GM12878 (cell line): ENCODE measurements around the gene POLR3E. TPM values are rescaled to one million over a fixed set of nuclear protein-coding genes. Genes with fewer than 3 reads are reported as not detected.

ENCODE experiments used
- ATAC-seq: fragments of 200-7000 bp; cut with Tn5 transposase; 3 replicates; pipeline ENCODE4 v1.9.1; 2020; ENCODE audit warnings: mild to moderate bottlenecking, moderate library complexity
- BruUV-seq: library from RNA; stranded (reverse); fragments of 400-500 nt; replicated peaks from 2 replicates; lab custom pipeline; 2021; lab: Mats Ljungman, UMichigan
- CTCF ChIA-PET: fragments of 300-600 bp; sonication (Branson Sonifier 250); formaldehyde crosslinking; extraction: SDS; loops from one replicate; lab custom pipeline; 2021; ENCODE audit warnings: inconsistent platforms; lab: Yijun Ruan, JAX
- POLR2A ChIA-PET: fragments of 350-600 bp; formaldehyde crosslinking; extraction: SDS; loops from one replicate; lab custom pipeline; 2021; ENCODE audit warnings: inconsistent platforms; lab: Charles Lee
- RAD21 ChIA-PET: fragments of 300-600 bp; sonication (Branson Sonifier 250); formaldehyde crosslinking; loops from one replicate; lab custom pipeline; 2023; ENCODE audit warnings: antibody characterized with exemption; ENCODE audit not compliant: unreplicated experiment; lab: Charles Lee
- SMC1A ChIA-PET: fragments of 300-600 bp; sonication (Branson Sonifier 250); formaldehyde crosslinking; loops from one replicate; lab custom pipeline; 2023; ENCODE audit not compliant: unreplicated experiment, uncharacterized antibody; lab: Charles Lee
- DNase-seq: peaks from one replicate; pipeline ENCODE4 v3.0.0-alpha.2; 2011; ENCODE audit warnings: low read depth, low spot score
- FAIRE-seq: peaks from 3 replicates; lab custom pipeline; 2011; peaks lifted over from hg19 to GRCh38; lab: Jason Lieb, UNC
- H2AFZ ChIP-seq: 2 replicates; pipeline ENCODE4 v1.6.0; 2011; ENCODE audit warnings: low read depth, low read length, control low read depth; ENCODE audit not compliant: control insufficient read depth
- H3K27ac ChIP-seq: 2 replicates; pipeline ENCODE4 v1.5.1; 2011; ENCODE audit warnings: control low read depth; ENCODE audit not compliant: control insufficient read depth, insufficient read depth
- H3K27me3 ChIP-seq, 2 experiments: replicated peaks in 1 of 2; 2 replicates each; pipeline versions ENCODE4 v1.6.0 to v1.6.1; 2011; ENCODE audit warnings: low read length in 1 of 2; ENCODE audit not compliant: control insufficient read depth in 2 of 2, insufficient read depth in 2 of 2
- H3K36me3 ChIP-seq, 2 experiments: 2 replicates each; pipeline ENCODE4 v1.5.1; 2011; ENCODE audit warnings: low read length in 1 of 2; ENCODE audit not compliant: control insufficient read depth in 2 of 2, insufficient read depth in 2 of 2
- H3K4me1 ChIP-seq: 2 replicates; pipeline ENCODE4 v1.6.1; 2011; ENCODE audit warnings: mild to moderate bottlenecking, low read length, moderate library complexity, mixed read lengths; ENCODE audit not compliant: control insufficient read depth, insufficient read depth
- H3K4me2 ChIP-seq: 2 replicates; pipeline ENCODE4 v1.6.0; 2011; ENCODE audit warnings: control low read depth; ENCODE audit not compliant: control insufficient read depth, insufficient read depth
- H3K4me3 ChIP-seq: fragments of 200-600 bp; sonication (generic); 2 replicates; pipeline ENCODE4 v1.5.1; 2016
- H3K79me2 ChIP-seq: 2 replicates; pipeline ENCODE4 v1.6.0; 2011; ENCODE audit warnings: low read length; ENCODE audit not compliant: control insufficient read depth, insufficient read depth
- H3K9ac ChIP-seq: 2 replicates; pipeline ENCODE4 v1.8.0; 2011; ENCODE audit warnings: low read length, control low read depth, mixed read lengths; ENCODE audit not compliant: control insufficient read depth, insufficient read depth
- H3K9me3 ChIP-seq: replicated peaks from 3 replicates; pipeline ENCODE4 v1.5.1; 2011; ENCODE audit warnings: mild to moderate bottlenecking, low read length; ENCODE audit not compliant: control insufficient read depth, insufficient read depth
- H4K20me1 ChIP-seq: 2 replicates; pipeline ENCODE4 v1.6.0; 2011; ENCODE audit not compliant: control insufficient read depth, insufficient read depth
- ATF7 ChIP-seq: fragments of 450-650 bp; IDR thresholded peaks from 2 replicates; pipeline ENCODE4 v1.6.1; 2016; ENCODE audit warnings: low read depth, mild to moderate bottlenecking
- BHLHE40 ChIP-seq, 2 experiments: fragments of 450-650 bp in 1 of 2; IDR thresholded peaks; 2 replicates each; pipeline ENCODE4 v1.6.1; 2011 to 2017; ENCODE audit warnings: low read depth in 2 of 2, borderline replicate concordance in 1 of 2, improper control_type of control experiment in 1 of 2, low read length in 1 of 2, mild to moderate bottlenecking in 1 of 2
- GATAD2B ChIP-seq: fragments of 450-650 bp; conservative IDR thresholded peaks from 2 replicates; pipeline ENCODE4 v1.6.1; 2017; ENCODE audit warnings: low read depth, mild to moderate bottlenecking, moderate library complexity
- HSF1 ChIP-seq: fragments of 150-350 bp; IDR thresholded peaks from 2 replicates; pipeline ENCODE4 v1.6.1; 2014; ENCODE audit warnings: mild to moderate bottlenecking, low read depth, low read length
- IRF4 ChIP-seq: IDR thresholded peaks from 2 replicates; pipeline ENCODE4 v1.6.1; 2011; ENCODE audit warnings: low read depth, low read length
- JUND ChIP-seq: IDR thresholded peaks from 2 replicates; pipeline ENCODE4 v1.6.1; 2012; ENCODE audit warnings: low read depth, mild to moderate bottlenecking, low read length, improper control_type of control experiment, moderate library complexity
- NFYA ChIP-seq: IDR thresholded peaks from 2 replicates; pipeline ENCODE4 v1.6.1; 2011; ENCODE audit warnings: low read depth, mild to moderate bottlenecking, low read length, improper control_type of control experiment, borderline replicate concordance
- NKRF ChIP-seq: fragments of 450-650 bp; conservative IDR thresholded peaks from 2 replicates; pipeline ENCODE4 v1.6.1; 2017; ENCODE audit warnings: mild to moderate bottlenecking, moderate library complexity
- SIX5 ChIP-seq: IDR thresholded peaks from 2 replicates; pipeline ENCODE4 v1.6.1; 2011; ENCODE audit warnings: mild to moderate bottlenecking, low read depth, low read length, moderate library complexity; ENCODE audit not compliant: severe bottlenecking
- SKIL ChIP-seq: fragments of 450-650 bp; IDR thresholded peaks from 2 replicates; pipeline ENCODE4 v1.6.1; 2017; ENCODE audit warnings: mild to moderate bottlenecking, low read depth, inconsistent platforms; ENCODE audit not compliant: poor library complexity, severe bottlenecking
- SMAD1 ChIP-seq: fragments of 450-650 bp; IDR thresholded peaks from 2 replicates; pipeline ENCODE4 v1.6.1; 2018; ENCODE audit warnings: mild to moderate bottlenecking, low read depth; ENCODE audit not compliant: partially characterized antibody
- SMC3 ChIP-seq: IDR thresholded peaks from 2 replicates; pipeline ENCODE4 v1.6.1; 2011; ENCODE audit warnings: low read length, improper control_type of control experiment, borderline replicate concordance
- TCF7 ChIP-seq: IDR thresholded peaks from 2 replicates; pipeline ENCODE4 v1.6.1; 2014; ENCODE audit warnings: antibody characterized with exemption, borderline replicate concordance
- WGBS: methylation state at CpG from one replicate; pipeline ENCODE4 v1.1.6; 2016; ENCODE audit warnings: low lambda C conversion rate; ENCODE audit not compliant: insufficient replicate concordance, insufficient coverage; ENCODE audit errors: missing lambda C conversion rate; 5-methylcytosine and 5-hydroxymethylcytosine counted together
- in situ Hi-C: fragments of 300-500 bp; cut with MboI; formaldehyde crosslinking; loops from 9 replicates; pipeline ENCODE4 v1.14.3; 2018; ENCODE audit warnings: mixed read lengths
- intact Hi-C: fragments of 100-400 bp; cut with micrococcal nuclease; formaldehyde crosslinking; loops from one replicate; pipeline ENCODE4 v1.14.2; 2022; ENCODE audit not compliant: unreplicated experiment
- polyA plus RNA-seq, 11 experiments: library from polyadenylated mRNA; depleted of rRNA in 4 of 11; unstranded in 6 of 11; stranded (reverse) in 5 of 11; fragments of >200 nt; fragmentation: Nextera tagmentation in 4 of 11; fragmentation: Illumina TruSeq in 1 of 11; extraction: Ambion mirVana in 4 of 11; extraction: Trizol in 1 of 11; gene quantifications; 1 replicate in 1 of 11; 2 replicates in 10 of 11; pipeline versions ENCODE4 v1.2.1 to v1.2.3, GENCODE V29; 2011 to 2016; ENCODE audit warnings: inconsistent platforms in 2 of 11, missing spikeins in 2 of 11, low read depth in 1 of 11
- total RNA-seq, 4 experiments: library from RNA; depleted of rRNA in 3 of 4; stranded (reverse); fragments of >200 nt in 3 of 4; fragmentation: Illumina TruSeq in 1 of 4; extraction: Trizol in 1 of 4; gene quantifications; 2 replicates each; pipeline versions ENCODE4 v1.2.1 to v1.2.3, GENCODE V29; 2013 to 2021
- TF ChIP-seq, protein P1 (sequence below): fragments of 450-650 bp; IDR thresholded peaks from 2 replicates; pipeline ENCODE4 v1.6.1; 2017; ENCODE audit warnings: antibody characterized with exemption, mild to moderate bottlenecking, moderate library complexity

Gene POLR3E
- total and polyA plus RNA-seq, 10 of the 15 experiments (the other 5 are each of a cell fraction or from before 2014, with no cell fraction given): 11.1 to 79.5 (median 39.7) TPM

DNA sequence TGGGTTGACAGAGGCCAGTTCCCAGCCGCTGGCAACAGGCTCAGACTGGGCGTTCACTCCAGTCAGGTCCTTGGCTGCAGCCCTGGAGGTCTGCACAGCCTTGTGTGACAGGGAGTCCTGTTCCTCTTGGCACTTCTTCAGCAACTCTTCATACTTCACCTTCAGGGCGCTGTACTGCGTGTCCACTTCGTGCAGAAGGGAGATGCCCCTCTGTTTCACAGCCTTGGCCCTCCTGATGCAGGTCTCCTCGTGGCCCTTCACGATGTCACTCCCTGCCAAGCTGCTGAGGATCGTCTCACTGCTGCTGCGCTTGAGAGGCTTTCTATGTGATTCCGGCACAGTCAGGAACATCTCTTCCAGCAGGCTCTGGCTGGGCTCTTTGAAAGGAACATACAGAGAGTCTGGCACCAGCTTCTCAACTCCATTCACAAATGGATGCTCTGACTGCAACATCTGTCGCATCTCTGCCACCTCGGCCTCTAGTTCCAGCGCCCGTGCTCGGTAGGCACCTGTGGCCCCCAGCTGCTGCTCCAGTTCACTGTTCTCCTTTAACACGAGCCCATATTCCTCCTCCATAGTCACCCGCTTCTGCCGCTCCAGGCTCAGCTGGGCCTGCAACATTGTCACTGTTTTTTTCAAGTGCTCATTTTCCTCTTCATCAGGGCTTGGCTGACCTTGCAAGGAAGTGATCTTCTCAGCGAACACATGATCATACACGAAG is 50.1 kb downstream of the POLR3E start:
- TF ChIP-seq SMAD1 (no peak), NFYA (no peak), ATF7 (no peak), TCF7 (no peak), SIX5 (no peak), BHLHE40 (IDR thresholded peaks at IDR 0.05; ENCODE audit: borderline replicate concordance in 1 of 2, low read depth in 2 of 2, low read length in 1 of 2) (no peak), JUND (no peak), SKIL (no peak), IRF4 (no peak), GATAD2B (no peak), SMC3 (no peak), NKRF (no peak), HSF1 (no peak)
- TF ChIP-seq, protein P1, sequence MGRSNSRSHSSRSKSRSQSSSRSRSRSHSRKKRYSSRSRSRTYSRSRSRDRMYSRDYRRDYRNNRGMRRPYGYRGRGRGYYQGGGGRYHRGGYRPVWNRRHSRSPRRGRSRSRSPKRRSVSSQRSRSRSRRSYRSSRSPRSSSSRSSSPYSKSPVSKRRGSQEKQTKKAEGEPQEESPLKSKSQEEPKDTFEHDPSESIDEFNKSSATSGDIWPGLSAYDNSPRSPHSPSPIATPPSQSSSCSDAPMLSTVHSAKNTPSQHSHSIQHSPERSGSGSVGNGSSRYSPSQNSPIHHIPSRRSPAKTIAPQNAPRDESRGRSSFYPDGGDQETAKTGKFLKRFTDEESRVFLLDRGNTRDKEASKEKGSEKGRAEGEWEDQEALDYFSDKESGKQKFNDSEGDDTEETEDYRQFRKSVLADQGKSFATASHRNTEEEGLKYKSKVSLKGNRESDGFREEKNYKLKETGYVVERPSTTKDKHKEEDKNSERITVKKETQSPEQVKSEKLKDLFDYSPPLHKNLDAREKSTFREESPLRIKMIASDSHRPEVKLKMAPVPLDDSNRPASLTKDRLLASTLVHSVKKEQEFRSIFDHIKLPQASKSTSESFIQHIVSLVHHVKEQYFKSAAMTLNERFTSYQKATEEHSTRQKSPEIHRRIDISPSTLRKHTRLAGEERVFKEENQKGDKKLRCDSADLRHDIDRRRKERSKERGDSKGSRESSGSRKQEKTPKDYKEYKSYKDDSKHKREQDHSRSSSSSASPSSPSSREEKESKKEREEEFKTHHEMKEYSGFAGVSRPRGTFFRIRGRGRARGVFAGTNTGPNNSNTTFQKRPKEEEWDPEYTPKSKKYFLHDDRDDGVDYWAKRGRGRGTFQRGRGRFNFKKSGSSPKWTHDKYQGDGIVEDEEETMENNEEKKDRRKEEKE: no peak
- RAD21 ChIA-PET: no interaction called here
- FAIRE-seq (no peak), ATAC-seq (no peak), DNase-seq (no peak)
- SMC1A ChIA-PET: interaction anchor here (1.6 kb wide), 1 partner anchor 30 kb away, joined by 3 read pairs; no protein-coding TSS in a partner anchor
- peaks cover 14 to 28% of the 10 kb centered on the region in 2 experiments for H3K36me3 ChIP-seq
- H3K27ac ChIP-seq: no peak overlapping the region
- H3K4me1 ChIP-seq: no peaks in the 10 kb centered on the region
- no peak overlapping the region for H3K4me3 ChIP-seq
- no peaks in the 10 kb centered on the region; the same call in 2 of the 3 replicates for H3K9me3 ChIP-seq
- POLR2A ChIA-PET: no interaction called here
- CTCF ChIA-PET: interaction anchor here (1.9 to 2.0 kb wide), 2 partner anchors 10 to 28 kb away, joined by 5 read pairs; no protein-coding TSS in a partner anchor
- no peak overlapping the region for H3K4me2 ChIP-seq
- intact Hi-C loops (no loop called here), in situ Hi-C loops (loop anchor here (5.0 kb wide), 1 partner anchor 50 kb away; no protein-coding TSS in a partner anchor)
- no peak overlapping the region for H2AFZ ChIP-seq
- H4K20me1 ChIP-seq: no peaks in the 10 kb centered on the region
- WGBS: over 99% methylated on average over 20 of the region's 20 CpGs
- no TSS peak for BruUV-seq
- H3K27me3 ChIP-seq: no peaks in the 10 kb centered on the region
- peaks cover 2% of the 10 kb centered on the region for H3K79me2 ChIP-seq
- no peak overlapping the region for H3K9ac ChIP-seq
